NCI-H2196 (cell line): Measurements from ENCODE around the gene CHN2.
"Not testable (repeated sequence)": the region's sequence is repeated elsewhere in the genome, so short reads cannot be mapped to it uniquely, and the experiment has no call there.

Experiments used
- DNase-seq: peaks from one replicate; lab custom pipeline; 2025; ENCODE audit not compliant: unreplicated experiment; lab: John Stamatoyannopoulos, UW

Gene CHN2

DNA sequence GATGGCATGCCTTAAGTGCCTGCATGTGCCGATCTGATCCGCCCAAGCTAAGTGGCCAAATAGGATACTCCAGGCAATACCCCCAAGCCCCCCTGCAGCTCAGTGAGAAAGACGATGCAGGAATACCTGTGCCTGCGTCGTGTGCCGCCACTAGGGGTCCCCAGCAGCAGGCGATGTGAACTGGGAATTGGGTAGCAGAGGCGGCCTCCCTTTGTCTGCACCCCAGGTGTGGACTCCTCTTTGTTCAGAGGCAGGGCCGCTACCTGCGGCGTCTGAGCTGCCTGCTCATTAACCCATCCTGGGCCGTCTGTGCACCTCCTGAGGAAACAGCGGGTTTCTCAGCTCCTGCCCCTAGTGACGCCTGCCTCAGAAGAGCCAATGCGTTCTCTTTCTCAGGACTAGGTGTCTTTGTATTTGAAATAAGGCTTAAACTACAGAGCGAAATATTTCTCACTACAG lies 4.8 kb upstream of the CHN2 start:
- peak; percentile 78 for DNase-seq

DNA sequence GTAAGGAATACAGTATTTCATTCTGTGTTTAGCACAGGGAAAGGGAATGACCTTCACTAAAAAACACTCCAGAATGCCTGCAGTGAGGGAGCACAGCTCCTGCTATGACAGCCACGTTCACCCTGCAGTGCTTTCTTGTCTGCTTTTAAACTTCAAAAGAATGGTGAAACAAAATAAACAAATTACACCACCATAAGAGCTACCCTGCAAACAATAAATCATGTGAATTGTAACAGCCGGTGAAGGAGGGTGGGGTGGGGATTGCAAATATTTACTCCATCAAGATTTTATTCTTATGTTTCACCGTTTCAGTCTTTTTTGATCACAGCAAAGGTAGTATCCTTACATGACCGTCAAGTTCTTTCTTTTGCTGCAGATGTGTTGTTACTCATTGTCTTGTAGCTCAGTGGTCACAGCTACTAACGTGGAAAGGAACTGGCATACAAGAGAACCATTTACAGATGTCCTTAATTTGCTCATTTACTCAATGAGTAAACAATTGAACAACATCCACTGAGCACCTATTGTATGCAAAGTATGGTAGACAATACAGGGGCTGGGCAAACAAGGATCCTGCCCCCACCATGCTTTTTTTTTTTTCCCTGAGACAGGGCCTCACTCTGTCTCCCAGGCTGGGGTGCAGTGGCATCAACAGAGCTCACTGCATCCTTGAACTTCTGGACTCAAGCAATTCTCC lies 4.1 kb upstream of the CHN2 start:
- no peak for DNase-seq

DNA sequence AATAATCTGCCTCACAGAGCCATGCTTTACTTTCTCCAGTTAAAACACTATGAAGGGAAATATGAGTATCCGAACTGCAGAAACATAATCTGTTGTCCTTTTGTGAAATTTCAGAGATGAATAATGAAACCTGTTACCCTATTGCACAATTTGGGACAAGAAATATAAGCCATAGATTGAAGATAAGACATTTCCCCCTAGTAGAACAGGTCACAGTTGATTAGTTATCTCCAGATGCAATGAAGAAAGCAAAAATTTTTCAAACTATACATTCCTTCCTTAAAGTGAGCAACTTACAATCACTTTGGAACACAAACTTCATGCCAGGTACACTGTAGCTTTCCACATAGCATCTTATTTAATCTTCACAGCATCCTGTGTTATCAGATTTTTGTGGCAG lies 2.3 kb upstream of the CHN2 start:
- no peak for DNase-seq

DNA sequence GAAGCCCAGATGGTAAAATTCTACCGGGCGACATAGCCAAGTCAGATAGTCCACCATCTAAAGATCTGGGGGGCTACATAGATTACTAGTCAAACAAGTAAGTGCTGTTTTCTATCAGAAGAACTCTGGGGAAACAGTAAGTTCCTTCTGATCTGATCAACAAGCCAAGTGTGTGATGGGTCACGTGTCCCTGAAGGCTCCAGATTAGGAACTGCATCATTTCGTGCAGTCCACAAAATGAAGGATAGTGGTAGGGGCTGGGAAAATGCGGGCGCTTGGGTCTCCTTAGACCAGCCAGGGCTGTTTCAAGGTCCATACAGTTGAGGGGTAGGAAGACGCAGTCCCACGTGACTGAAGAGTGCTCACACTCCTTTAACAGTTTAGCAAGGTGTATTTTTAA lies 1.8 kb upstream of the CHN2 start:
- no peak for DNase-seq

- DNase-seq, result no peak
Measured at GRCh38 chr7:29193316-29194205, 1.0 kb upstream of the CHN2 start.

GRCh38 chr7:29194206-29194593 lies 375 bp upstream of the CHN2 start:
- no peak for DNase-seq

- no peak for DNase-seq
Measured at GRCh38 chr7:29196191-29196590, 1.6 kb downstream of the CHN2 start.

GRCh38 chr7:29196971-29197595 lies 2.5 kb downstream of the CHN2 start:
- DNase-seq, result no peak

GRCh38 chr7:29197916-29198315 lies 3.3 kb downstream of the CHN2 start:
- no peak for DNase-seq

DNA sequence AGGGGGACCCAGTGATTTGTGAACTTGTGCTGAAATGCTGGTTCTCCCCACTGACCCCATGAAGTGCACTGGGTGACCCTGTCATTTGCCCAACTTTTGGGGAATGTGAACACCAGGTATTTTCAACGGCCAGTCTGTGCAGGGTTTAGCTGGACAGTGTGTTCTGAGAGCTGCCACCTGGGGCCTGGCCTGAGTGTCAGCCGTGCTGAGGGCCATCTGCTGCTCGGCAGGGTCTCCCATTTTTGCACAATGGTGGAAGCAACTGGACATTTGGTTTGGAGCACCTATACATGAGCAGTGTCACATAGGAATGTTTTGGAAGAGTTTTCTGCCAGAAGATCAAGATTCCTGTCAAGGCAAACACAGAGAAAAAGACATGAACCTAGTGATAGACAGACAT lies 5.2 kb downstream of the CHN2 start:
- DNase-seq, result no peak

GRCh38 chr7:29202651-29203069 lies 8.1 kb downstream of the CHN2 start:
- DNase-seq, result no peak

- no peak for DNase-seq
Measured at GRCh38 chr7:29204491-29205272, 10.1 kb downstream of the CHN2 start.

GRCh38 chr7:29207162-29207801 lies 12.7 kb downstream of the CHN2 start:
- peak; percentile 22 for DNase-seq

GRCh38 chr7:29208410-29209250 lies 14.1 kb downstream of the CHN2 start:
- DNase-seq, result no peak

DNA sequence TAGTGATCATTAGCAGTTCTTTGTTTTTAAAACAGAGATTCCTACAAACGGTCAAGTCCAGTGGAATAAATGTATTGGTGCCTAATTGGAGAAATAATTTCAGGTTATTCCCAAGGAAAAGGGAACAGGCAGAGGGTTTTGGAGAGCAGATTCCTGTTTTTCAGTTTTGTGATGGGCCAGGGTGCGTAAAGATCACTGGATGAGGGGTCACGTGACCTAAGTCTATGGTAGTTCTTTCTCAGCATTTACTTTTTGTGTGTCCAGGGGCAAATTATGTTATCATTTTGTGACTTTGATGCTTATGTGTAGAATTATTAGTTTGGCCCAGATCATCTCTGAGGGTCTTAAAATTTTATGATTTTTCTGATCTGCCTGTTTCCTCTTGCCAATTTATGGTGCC lies 15.2 kb downstream of the CHN2 start:
- DNase-seq, result no peak

GRCh38 chr7:29212736-29213135 lies 18.2 kb downstream of the CHN2 start:
- not testable (repeated sequence) for DNase-seq

GRCh38 chr7:29214056-29214455 lies 19.5 kb downstream of the CHN2 start:
- DNase-seq, result no peak

DNA sequence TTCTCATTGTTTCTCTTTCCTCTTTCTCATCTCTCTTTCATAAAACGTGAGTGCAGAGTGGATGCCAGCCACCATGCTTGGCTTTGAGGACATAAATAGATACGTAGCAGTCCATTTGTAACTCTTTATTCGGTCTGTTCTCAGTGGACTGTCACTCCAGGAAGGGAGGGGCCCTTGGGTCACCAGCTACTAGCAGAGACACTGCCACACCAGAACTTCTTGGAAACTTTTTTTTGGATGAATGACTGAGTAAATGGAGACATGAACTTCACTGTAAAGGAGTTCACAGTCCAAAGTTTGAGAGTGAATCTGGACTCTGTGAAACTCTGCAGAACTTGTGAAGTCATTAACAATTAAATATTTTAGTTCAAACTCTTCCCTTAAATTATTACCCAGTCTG lies 20.2 kb downstream of the CHN2 start:
- no peak for DNase-seq

DNA sequence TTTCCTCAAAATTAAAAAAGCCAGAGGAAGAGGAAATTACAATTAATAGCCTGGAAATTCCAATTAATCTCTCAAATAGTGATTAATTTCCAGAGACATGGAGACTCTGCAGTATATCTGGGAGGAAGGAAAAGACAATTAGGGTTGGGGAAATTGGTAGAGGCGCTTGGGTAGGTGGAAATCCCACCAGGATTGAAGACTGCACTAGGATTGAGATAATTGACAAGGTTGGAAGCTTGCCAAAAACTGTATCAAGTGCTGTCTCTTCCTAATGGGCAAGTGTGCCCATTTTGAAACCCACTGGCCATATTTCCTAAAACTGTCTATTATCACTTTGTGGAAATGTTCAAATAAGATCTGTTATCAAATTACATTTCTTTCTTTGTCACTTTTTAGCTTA lies 21.6 kb downstream of the CHN2 start:
- DNase-seq, result no peak

GRCh38 chr7:29217113-29217512 lies 22.5 kb downstream of the CHN2 start:
- no peak for DNase-seq
